GOT3 (cell line): ENCODE measurements around the gene NPIPA7.
"Not testable (repeated sequence)": the region's sequence is repeated elsewhere in the genome, so short reads cannot be mapped to it uniquely, and the experiment has no call there.

Experiments used
- DNase-seq: peaks from one replicate; lab custom pipeline; 2025; ENCODE audit warnings: mixed read lengths; lab: John Stamatoyannopoulos, UW

The NPIPA7 gene

DNA sequence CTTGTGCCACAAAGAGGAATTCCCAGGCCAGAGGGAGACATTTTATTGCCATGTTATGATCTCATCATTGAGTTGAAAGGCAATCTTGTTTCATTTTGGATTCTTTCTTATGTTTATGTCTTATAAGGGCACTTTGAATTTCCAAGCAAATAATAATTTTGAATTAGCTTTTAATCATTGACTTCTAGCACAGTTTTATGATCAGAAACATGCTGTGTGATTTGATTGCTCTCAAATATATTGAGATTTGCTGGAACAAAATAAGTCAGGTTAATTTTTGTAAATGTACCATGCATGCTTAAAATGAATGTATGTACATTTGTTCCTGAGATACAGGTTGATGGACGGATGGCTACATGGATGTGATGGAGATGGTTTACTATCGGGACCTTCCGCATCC lies at the start of gene NPIPA7:
Gene NPIPA7 (plus strand): TSS at position 301 of the 400 bp plus-strand sequence. CDS start 105 bp downstream, outside the sequence.
- not testable (repeated sequence) for DNase-seq

DNA sequence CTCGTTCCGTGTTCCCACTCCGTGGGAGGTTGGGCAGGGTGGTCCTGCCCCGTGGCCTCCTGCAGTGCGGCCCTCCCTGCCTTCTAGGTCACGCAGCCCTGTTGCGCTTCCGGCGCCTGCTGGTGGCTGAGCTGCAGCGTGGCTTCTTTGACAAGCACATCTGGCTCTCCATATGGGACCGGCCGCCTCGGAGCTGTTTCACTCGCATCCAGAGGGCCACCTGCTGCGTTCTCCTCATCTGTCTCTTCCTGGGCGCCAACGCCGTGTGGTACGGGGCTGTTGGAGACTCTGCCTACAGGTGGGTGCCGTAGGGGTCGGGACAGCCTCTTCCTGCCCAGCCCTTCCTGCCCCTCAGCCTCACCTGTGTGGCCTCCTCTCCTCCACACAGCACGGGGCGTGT lies 47.5 kb upstream of the NPIPA7 start:
- DNase-seq = not testable (repeated sequence)

DNA sequence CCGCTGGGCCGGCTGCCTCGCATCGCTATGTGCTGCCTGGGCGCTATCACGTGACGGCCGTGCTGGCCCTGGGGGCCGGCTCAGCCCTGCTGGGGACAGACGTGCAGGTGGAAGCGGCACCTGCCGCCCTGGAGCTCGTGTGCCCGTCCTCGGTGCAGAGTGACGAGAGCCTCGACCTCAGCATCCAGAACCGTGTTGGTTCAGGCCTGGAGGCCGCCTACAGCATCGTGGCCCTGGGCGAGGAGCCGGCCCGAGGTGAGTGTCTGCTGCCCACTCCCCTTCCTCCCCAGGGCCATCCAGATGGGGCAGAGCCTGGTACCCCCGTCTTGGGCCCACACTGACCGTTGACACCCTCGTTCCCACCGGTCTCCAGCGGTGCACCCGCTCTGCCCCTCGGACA lies 21.4 kb upstream of the NPIPA7 start:
- not testable (repeated sequence) for DNase-seq

DNA sequence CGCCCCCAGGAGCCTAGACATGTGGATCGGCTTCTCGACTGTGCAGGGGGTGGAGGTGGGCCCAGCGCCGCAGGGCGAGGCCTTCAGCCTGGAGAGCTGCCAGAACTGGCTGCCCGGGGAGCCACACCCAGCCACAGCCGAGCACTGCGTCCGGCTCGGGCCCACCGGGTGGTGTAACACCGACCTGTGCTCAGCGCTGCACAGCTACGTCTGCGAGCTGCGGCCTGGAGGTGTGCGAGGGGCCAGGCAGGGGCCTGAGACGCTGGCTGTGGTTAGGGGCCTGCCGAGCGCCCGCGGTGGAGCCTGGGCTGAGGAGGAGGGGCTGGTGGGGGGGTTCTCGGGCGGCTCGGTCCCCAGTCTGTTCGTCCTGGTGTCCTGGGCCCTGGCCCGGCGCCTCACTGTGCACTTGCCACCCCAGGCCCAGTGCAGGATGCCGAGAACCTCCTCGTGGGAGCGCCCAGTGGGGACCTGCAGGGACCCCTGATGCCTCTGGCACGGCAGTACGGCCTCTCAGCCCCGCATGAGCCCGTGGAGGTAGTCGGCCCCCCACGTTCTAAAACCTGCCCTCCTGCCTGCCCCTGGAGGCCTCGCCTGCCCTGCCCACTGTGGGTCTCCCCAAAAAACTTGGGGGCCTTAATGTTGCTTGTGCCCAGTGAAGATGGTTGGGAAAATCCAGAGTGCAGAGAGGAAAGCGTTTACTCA lies 20.2 kb upstream of the NPIPA7 start:
- not testable (repeated sequence) for DNase-seq

DNA sequence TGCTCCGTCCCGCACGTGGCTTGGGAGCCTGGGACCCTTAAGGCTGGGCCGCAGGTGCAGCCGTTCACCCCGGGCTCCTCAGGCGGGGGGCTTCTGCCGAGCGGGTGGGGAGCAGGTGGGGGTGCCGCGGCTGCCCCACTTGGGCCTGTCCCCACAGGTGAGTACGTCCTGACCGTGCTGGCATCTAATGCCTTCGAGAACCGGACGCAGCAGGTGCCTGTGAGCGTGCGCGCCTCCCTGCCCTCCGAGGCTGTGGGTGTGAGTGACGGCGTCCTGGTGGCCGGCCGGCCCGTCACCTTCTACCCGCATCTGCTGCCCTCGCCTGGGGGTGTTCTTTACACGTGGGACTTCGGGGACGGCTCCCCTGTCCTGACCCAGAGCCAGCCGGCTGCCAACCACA lies 15.3 kb upstream of the NPIPA7 start:
- not testable (repeated sequence) for DNase-seq

DNA sequence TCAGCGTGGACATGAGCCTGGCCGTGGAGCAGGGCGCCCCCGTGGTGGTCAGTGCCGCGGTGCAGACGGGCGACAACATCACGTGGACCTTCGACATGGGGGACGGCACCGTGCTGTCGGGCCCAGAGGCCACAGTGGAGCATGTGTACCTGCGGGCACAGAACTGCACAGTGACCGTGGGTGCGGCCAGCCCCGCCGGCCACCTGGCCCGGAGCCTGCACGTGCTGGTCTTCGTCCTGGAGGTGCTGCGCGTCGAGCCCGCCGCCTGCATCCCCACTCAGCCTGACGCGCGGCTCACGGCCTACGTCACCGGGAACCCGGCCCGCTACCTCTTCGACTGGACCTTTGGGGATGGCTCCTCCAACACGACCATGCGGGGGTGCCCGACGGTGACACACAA lies 14.8 kb upstream of the NPIPA7 start:
- DNase-seq = not testable (repeated sequence)

DNA sequence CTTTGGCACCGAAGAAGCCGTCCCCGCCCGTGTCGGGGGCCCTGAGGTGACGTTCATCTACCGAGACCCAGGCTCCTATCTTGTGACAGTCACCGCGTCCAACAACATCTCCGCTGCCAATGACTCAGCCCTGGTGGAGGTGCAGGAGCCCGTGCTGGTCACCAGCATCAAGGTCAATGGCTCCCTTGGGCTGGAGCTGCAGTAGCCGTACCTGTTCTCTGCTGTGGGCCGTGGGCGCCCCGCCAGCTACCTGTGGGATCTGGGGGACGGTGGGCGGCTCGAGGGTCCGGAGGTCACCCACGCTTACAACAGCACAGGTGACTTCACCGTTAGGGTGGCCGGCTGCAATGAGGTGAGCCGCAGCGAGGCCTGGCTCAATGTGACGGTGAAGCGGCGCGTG lies 14.2 kb upstream of the NPIPA7 start:
- DNase-seq = not testable (repeated sequence)

DNA sequence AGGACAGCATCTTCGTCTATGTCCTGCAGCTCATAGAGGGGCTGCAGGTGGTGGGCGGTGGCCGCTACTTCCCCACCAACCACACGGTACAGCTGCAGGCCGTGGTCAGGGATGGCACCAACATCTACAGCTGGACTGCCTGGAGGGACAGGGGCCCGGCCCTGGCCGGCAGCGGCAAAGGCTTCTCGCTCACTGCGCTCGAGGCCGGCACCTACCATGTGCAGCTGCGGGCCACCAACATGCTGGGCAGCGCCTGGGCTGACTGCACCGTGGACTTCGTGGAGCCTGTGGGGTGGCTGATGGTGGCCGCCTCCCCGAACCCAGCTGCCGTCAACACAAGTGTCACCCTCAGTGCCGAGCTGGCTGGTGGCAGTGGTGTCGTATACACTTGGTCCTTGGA lies 13.6 kb upstream of the NPIPA7 start:
- DNase-seq = not testable (repeated sequence)

DNA sequence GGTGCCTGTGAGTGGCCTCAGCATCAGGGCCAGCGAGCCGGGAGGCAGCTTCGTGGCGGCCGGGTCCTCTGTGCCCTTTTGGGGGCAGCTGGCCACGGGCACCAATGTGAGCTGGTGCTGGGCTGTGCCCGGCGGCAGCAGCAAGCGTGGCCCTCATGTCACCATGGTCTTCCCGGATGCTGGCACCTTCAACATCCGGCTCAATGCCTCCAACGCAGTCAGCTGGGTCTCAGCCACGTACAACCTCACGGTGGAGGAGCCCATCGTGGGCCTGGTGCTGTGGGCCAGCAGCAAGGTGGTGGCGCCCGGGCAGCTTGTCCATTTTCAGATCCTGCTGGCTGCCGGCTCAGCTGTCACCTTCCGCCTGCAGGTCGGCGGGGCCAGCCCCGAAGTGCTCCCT lies 13.1 kb upstream of the NPIPA7 start:
- not testable (repeated sequence) for DNase-seq

DNA sequence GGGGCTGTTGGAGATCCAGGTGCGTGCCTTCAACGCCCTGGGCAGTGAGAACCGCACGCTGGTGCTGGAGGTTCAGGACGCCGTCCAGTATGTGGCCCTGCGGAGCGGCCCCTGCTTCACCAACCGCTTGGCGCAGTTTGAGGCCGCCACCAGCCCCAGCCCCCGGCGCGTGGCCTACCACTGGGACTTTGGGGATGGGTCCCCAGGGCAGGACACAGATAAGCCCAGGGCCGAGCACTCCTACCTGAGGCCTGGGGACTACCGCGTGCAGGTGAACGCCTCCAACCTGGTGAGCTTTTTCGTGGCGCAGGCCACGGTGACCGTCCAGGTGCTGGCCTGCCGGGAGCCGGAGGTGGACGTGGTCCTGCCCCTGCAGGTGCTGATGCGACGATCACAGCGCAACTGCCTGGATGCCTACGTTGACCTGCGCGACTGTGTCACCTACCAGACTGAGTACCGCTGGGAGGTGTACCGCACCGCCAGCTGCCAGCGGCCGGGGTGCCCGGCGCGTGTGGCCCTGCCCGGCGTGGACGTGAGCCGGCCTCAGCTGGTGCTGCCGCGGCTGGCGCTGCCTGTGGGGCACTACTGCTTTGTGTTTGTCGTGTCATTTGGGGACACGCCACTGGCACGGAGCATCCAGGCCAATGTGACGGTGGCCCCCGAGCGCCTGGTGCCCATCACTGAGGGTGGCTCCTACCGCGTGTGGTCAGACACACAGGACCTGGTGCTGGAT lies 12.2 kb upstream of the NPIPA7 start:
- not testable (repeated sequence) for DNase-seq

DNA sequence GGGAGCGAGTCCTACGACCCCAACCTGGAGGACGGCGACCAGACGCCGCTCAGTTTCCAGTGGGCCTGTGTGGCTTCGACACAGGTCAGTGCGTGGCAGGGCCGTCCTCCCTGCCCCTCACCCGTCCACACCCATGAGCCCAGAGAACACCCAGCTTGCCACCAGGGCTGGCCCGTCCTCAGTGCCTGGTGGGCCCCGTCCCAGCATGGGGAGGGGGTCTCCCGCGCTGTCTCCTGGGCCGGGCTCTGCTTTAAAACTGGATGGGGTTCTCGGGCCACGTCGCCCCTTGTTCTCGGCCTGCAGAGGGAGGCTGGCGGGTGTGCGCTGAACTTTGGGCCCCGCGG lies 11.7 kb upstream of the NPIPA7 start:
- DNase-seq = not testable (repeated sequence)

DNA sequence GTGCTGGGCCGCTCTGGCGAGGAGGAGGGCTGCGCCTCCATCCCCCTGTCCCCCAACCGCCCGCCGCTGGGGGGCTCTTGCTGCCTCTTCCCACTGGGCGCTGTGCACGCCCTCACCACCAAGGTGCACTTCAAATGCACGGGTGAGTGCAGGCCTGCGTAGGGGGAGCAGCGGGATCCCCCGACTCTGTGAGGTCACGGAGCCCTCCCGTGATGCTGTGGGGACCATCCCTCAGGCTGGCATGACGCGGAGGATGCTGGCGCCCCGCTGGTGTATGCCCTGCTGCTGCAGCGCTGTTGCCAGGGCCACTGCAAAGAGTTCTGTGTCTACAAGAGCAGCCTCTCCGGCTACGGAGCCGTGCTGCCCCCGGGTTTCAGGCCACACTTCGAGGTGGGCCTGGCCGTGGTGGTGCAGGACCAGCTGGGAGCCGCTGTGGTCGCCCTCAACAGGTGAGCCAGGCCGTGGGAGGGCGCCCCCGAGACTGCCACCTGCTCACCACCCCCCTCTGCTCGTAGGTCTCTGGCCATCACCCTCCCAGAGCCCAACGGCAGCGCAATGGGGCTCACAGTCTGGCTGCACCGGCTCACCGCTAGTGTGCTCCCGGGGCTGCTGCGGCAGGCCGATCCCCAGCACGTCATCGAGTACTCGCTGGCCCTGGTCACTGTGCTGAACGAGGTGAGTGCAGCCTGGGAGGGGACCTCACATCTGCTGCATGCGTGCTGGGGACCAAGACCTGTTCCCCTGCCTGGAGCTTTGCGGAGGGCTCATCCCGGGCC lies 9.7 kb upstream of the NPIPA7 start:
- DNase-seq = not testable (repeated sequence)

DNA sequence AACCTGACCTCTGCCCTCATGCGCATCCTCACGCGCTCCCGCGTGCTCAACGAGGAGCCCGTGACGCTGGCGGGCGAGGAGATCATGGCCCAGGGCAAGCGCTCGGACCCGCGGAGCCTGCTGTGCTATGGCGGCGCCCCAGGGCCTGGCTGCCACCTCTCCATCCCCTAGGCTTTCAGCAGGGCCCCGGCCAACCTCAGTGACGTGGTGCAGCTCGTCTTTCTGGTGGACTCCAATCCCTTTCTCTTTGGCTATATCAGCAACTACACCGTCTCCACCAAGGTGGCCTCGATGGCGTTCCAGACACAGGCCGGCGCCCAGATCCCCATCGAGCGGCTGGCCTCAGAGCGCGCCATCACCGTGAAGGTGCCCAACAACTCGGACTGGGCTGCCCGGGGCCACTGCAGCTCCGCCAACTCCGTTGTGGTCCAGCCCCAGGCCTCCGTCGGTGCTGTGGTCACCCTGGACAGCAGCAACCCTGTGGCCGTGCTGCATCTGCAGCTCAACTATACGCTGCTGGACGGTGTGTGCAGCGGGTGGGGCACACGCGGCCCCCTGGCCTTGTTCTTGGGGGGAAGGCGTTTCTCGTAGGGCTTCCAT lies 7.7 kb upstream of the NPIPA7 start:
- not testable (repeated sequence) for DNase-seq

DNA sequence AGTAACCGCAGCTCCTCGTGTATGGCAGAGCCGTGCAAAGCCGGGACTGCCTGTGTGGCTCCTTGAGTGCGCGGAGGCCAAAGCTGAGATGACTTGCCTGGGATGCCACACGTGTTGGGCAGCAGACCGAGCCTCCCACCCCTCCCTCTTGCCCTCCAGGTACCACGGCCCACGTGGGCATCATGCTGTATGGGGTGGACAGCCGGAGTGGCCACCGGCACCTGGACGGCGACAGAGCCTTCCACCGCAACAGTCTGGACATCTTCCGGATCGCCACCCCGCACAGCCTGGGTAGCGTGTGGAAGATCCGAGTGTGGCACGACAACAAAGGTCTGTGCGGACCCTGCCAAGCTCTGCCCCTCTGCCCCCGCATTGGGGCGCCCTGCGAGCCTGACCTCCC lies 4.7 kb upstream of the NPIPA7 start:
- not testable (repeated sequence) for DNase-seq

DNA sequence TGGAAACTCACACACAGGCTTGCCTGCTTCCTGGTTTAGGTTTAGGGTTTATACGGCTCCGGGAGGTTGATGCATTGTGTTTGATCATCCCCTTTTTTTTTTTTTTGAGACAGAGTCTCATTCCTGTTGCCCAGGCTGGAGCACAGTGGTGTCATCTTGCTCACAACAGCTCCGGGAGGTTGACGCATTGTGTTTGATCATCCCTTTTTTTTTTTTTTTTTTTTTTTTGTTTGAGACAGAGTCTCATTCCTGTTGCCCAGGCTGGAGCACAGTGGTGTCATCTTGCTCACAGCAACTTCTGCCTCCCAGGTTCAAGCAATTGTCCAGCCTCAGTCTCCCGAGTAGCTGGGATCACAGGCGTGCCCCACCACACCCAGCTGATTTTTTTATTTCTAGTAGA lies 20.7 kb downstream of the NPIPA7 start:
- DNase-seq = not testable (repeated sequence)

DNA sequence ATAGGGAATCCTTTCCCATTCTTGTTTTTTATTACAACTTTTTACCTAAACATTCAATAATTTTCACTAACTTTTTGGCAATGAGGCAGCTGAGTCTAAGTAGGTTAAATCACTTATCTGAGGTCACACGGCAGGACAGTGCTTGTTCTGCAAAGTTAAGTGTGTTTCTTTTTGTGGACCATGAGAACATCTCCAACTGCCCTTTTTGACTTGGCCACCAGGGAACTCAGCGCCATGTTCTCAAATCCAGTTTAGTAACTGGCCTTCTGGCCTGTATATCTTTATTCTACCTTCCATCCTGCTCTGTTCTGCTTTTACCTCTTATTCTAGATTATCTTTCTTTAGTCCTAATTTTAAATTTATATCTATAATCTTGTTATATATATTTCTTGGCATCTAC lies 23.4 kb downstream of the NPIPA7 start:
- not testable (repeated sequence) for DNase-seq

DNA sequence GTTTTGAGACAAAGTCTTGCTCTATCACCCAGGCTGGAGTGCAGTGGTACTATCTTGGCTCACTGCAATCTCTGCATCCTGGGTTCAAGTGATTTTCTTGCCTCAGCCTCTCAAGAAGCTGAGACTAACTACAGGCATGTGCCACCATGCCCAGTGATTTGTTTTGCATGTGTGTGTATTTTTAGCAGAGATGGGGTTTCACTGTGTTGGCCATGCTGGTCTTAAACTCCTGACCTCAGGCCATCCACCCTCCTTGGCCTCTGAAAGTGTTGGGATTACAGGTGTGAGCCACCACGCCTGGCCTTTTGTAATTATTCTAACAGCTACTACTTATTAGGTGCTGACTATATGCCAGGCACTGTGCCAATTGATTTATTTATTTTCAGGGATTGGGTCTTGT lies 25.3 kb downstream of the NPIPA7 start:
- DNase-seq = not testable (repeated sequence)

DNA sequence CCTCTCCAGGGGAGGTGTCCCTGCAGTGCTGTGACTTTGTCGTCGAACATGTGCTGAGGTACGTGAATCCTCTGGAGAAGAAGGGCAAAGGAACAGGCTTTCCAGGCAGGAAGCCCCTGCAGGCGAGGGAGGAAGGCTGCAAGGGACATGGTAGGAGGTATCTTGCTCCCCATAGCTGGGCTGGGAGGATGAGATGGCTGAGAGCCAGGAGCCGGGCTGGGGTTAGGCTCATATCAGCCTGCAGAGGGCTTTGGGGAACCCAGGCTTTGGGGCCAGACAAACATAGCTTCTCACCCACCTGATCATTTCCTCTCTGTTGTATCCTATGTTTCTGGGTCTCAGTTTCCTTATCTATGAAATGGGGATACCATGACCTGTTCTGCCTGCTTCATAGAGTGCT lies 26.5 kb downstream of the NPIPA7 start:
- not testable (repeated sequence) for DNase-seq

DNA sequence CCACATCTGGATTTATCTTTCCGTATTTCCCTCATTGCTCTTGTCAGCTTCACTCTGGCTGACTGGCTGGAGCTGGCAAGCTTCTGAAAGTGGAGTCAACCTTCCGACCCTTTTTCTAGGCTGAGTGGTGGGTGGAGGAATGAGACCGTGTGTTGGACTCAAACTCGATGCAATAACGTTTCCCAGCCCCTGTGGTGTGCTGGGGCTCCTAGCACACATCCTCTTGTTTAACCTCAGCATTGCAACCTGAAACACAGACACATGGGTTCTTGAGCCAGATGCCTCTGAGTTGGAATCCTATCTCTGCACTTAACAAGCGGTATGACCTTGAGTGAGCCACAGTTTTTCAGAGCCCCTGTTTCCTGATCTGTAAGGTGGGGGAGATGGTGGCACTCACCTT lies 29.5 kb downstream of the NPIPA7 start:
- not testable (repeated sequence) for DNase-seq

DNA sequence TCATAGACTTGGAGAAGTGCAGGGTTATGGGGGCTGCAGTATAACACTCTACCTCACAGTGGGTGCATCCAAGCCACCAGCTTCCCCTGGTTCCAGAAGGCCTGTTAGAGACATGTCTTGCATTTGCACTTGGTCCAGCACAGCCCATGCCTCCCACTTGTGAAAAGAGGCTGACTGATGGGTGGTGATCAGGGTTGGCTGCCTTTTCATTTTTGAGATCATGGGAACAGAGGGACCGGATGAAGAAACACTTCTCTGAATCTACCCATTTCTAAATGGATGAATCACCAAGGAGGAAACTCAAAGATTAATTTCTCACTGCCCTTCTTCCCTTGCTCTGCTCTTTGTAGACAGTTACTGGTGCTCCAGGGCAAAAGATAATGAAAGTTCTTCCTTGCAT lies 34.8 kb downstream of the NPIPA7 start:
- DNase-seq = not testable (repeated sequence)

DNA sequence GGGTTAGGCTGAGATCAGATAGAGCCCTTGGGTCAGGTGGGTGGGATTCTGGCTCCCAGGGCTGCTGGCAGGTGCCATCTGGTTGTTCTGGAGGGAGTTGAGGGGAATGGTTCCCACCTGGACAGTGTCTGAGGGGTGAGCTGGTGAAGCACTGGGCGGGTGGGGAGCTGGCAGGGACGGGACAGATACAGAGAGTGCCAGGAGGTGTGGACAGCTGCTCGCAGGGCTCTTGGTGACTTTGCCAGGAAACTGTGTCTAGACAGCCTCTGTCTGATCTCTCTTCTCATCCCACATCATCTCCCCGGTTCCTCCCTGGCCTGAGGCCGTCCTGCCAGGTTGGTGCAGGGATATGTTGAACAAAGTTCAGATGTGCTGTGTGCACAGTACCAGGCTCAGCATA lies 38.1 kb downstream of the NPIPA7 start:
- DNase-seq = not testable (repeated sequence)

DNA sequence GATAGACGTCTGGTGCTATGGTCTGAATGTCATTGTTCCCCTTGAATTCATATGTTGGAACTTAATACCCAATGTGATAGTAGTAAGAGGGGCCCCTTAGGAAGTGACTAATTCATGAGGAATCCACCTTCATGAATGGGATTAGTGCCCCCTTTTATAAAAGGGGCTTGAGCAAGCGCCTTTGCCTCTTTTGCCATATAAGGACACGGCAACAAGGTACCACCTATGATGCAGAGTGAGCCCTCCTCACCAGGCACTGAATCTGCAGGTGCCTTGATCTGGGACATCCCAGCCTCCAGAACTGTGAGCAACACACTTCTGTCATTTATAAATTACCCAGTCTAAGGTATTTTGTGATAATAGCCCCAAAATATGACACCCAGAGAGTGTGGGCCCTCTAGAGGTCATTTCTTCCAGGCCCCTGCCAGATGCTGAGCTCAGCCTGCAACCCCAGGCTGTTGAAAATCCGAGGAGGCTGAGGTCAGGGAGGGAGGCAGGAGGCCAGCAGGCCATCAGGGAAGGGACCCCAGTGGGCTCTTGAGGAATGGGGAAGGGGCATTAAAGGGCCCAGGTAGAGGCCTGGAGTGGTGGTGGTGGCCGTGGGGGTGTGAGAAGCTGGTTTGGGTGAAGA lies 39.1 kb downstream of the NPIPA7 start:
- DNase-seq = not testable (repeated sequence)
